A549 (cell line): ENCODE results near the gene P2RX3. TPM values are rescaled to one million over a fixed set of nuclear protein-coding genes. Genes with fewer than 3 reads are reported as not detected.

Experiments
- ATAC-seq, 2 experiments: fragments of 200-7000 bp in 1 of 2; fragments of >200 bp in 1 of 2; cut with Nextera tagmentation in 1 of 2; cut with Tn5 transposase in 1 of 2; 3 replicates each; pipeline versions ENCODE4 v1.8.0 to v1.9.1; 2018 to 2020; ENCODE audit warnings: mild to moderate bottlenecking in 1 of 2, moderate library complexity in 1 of 2
- CTCF ChIA-PET: fragments of 300-600 bp; sonication (Branson Sonifier 250); formaldehyde crosslinking; extraction: SDS; loops from one replicate; lab custom pipeline; 2021; ENCODE audit warnings: antibody characterized with exemption, inconsistent platforms; lab: Yijun Ruan, JAX
- POLR2A ChIA-PET: fragments of 350-600 bp; formaldehyde crosslinking; extraction: SDS; loops from one replicate; lab custom pipeline; 2021; ENCODE audit warnings: antibody characterized with exemption, inconsistent platforms; lab: Yijun Ruan, JAX
- DNase-seq, 2 experiments: peaks; one replicate each; pipeline versions ENCODE4 v3.0.0 to v3.0.0-alpha.2; 2011 to 2016; ENCODE audit warnings: low read depth in 1 of 2, low spot score in 1 of 2
- FAIRE-seq: peaks from 2 replicates; lab custom pipeline; 2011; peaks lifted over from hg19 to GRCh38; lab: Jason Lieb, UNC
- H3K27ac ChIP-seq, 2 experiments: fragments of >200 bp; sonication (Bioruptor Twin); formaldehyde crosslinking; 3 replicates each; pipeline ENCODE4 v1.5.1; 2016 to 2017
- H3K4me1 ChIP-seq: fragments of >200 bp; sonication (Bioruptor Twin); formaldehyde crosslinking; 3 replicates; pipeline ENCODE4 v1.6.1; 2016
- H3K4me2 ChIP-seq: fragments of >200 bp; sonication (Bioruptor Twin); formaldehyde crosslinking; 3 replicates; pipeline ENCODE4 v1.6.1; 2016
- H3K4me3 ChIP-seq: fragments of >200 bp; sonication (Bioruptor Twin); formaldehyde crosslinking; 3 replicates; pipeline ENCODE4 v1.5.1; 2016
- H3K9me3 ChIP-seq: fragments of >200 bp; sonication (Bioruptor Twin); formaldehyde crosslinking; 3 replicates; pipeline ENCODE4 v1.6.1; 2016
- BHLHE40 ChIP-seq: IDR thresholded peaks from 2 replicates; pipeline ENCODE4 v1.6.1; 2012; ENCODE audit warnings: low read depth, low read length, inconsistent platforms
- CBX2 ChIP-seq: fragments of 200-600 bp; sonication (generic); IDR thresholded peaks from 2 replicates; pipeline ENCODE4 v1.6.1; 2016; ENCODE audit warnings: low read depth, mild to moderate bottlenecking, borderline replicate concordance
- CBX8 ChIP-seq: fragments of 200-600 bp; sonication (generic); IDR thresholded peaks from 2 replicates; pipeline ENCODE4 v1.6.1; 2016
- EHF ChIP-seq: fragments of 250-450 bp; sonication (Bioruptor Pico); IDR thresholded peaks from 2 replicates; pipeline ENCODE4 v1.5.0; 2020; ENCODE audit warnings: mild to moderate bottlenecking
- ESRRA ChIP-seq: fragments of 150-350 bp; IDR thresholded peaks from 2 replicates; pipeline ENCODE4 v1.6.1; 2014; ENCODE audit warnings: mild to moderate bottlenecking, low read length, borderline replicate concordance
- FOSB ChIP-seq: fragments of 250-450 bp; sonication (Bioruptor Pico); IDR thresholded peaks from 2 replicates; pipeline ENCODE4 v1.5.0; 2020; ENCODE audit warnings: mild to moderate bottlenecking, moderate library complexity
- FOSL2 ChIP-seq, 2 experiments: fragments of 450-650 bp in 1 of 2; fragments of >200 bp in 1 of 2; sonication (Bioruptor Twin) in 1 of 2; formaldehyde crosslinking; IDR thresholded peaks; 2 replicates each; pipeline versions ENCODE4 v1.5.0 to v1.6.1; 2016 to 2020; ENCODE audit warnings: mild to moderate bottlenecking in 1 of 2, moderate library complexity in 1 of 2
- HOXB13 ChIP-seq: fragments of 250-450 bp; sonication (Bioruptor Pico); IDR thresholded peaks from 2 replicates; pipeline ENCODE4 v1.5.0; 2020; ENCODE audit warnings: low read depth, mild to moderate bottlenecking, moderate library complexity
- HOXB5 ChIP-seq: fragments of 250-450 bp; sonication (Bioruptor Pico); IDR thresholded peaks from 2 replicates; pipeline ENCODE4 v1.5.0; 2020; ENCODE audit warnings: mild to moderate bottlenecking, moderate library complexity
- NPAS2 ChIP-seq: fragments of 250-450 bp; sonication (Bioruptor Pico); IDR thresholded peaks from 2 replicates; pipeline ENCODE4 v1.8.0; 2022; ENCODE audit warnings: mild to moderate bottlenecking, moderate library complexity, borderline replicate concordance
- NR3C1 ChIP-seq: fragments of >200 bp; sonication (Bioruptor Twin); formaldehyde crosslinking; IDR thresholded peaks from 3 replicates; pipeline ENCODE4 v1.6.1; 2017
- PHF8 ChIP-seq: fragments of 200-600 bp; sonication (generic); IDR thresholded peaks from 2 replicates; pipeline ENCODE4 v1.6.1; 2016; ENCODE audit warnings: low read depth, mild to moderate bottlenecking, antibody characterized with exemption, moderate library complexity, borderline replicate concordance
- SREBF2 ChIP-seq: fragments of 450-650 bp; IDR thresholded peaks from 2 replicates; pipeline ENCODE4 v1.6.1; 2014; ENCODE audit warnings: mild to moderate bottlenecking, moderate library complexity
- ZC3H11A ChIP-seq: fragments of 450-650 bp; IDR thresholded peaks from 2 replicates; pipeline ENCODE4 v1.6.1; 2014; ENCODE audit warnings: antibody characterized with exemption, mild to moderate bottlenecking
- WGBS: methylation state at CpG from one replicate; pipeline ENCODE4 v1.1.6; 2017; ENCODE audit errors: missing lambda C conversion rate; 5-methylcytosine and 5-hydroxymethylcytosine counted together
- polyA plus RNA-seq, 4 experiments: library from polyadenylated mRNA; depleted of rRNA in 3 of 4; stranded (reverse); fragments of >200 nt; fragmentation: RNase III in 1 of 4; extraction: RNeasy Plus Mini Kit Qiagen cat#74134 plus additional on column Dnase treatment in 1 of 4; gene quantifications; 2 replicates in 3 of 4; 3 replicates in 1 of 4; pipeline ENCODE4 v1.2.3, GENCODE V29; 2011 to 2017
- TF ChIP-seq, protein P1 (sequence below): fragments of 250-450 bp; sonication (Bioruptor Pico); IDR thresholded peaks from 2 replicates; pipeline ENCODE4 v1.5.0; 2021; ENCODE audit warnings: mild to moderate bottlenecking, moderate library complexity, borderline replicate concordance
- TF ChIP-seq, protein P2 (sequence below): IDR thresholded peaks from 2 replicates; pipeline ENCODE4 v1.6.1; 2012
- TF ChIP-seq, protein P3 (sequence below): IDR thresholded peaks from 2 replicates; pipeline ENCODE4 v1.6.1; 2012; ENCODE audit warnings: low read depth, borderline replicate concordance
- TF ChIP-seq, protein P4 (sequence below): fragments of 200-600 bp; sonication (generic); IDR thresholded peaks from 2 replicates; pipeline ENCODE4 v1.6.1; 2016; ENCODE audit warnings: antibody characterized with exemption, mild to moderate bottlenecking, moderate library complexity
- TF ChIP-seq, protein P5 (sequence below): fragments of 250-450 bp; sonication (Bioruptor Pico); IDR thresholded peaks from 2 replicates; pipeline ENCODE4 v1.5.0; 2020; ENCODE audit warnings: low read depth, mild to moderate bottlenecking, moderate library complexity

The P2RX3 gene
- polyA plus RNA-seq, 2 of the 4 experiments (the other 2 are of a cell fraction): 0.05 to 0.37 TPM

DNA sequence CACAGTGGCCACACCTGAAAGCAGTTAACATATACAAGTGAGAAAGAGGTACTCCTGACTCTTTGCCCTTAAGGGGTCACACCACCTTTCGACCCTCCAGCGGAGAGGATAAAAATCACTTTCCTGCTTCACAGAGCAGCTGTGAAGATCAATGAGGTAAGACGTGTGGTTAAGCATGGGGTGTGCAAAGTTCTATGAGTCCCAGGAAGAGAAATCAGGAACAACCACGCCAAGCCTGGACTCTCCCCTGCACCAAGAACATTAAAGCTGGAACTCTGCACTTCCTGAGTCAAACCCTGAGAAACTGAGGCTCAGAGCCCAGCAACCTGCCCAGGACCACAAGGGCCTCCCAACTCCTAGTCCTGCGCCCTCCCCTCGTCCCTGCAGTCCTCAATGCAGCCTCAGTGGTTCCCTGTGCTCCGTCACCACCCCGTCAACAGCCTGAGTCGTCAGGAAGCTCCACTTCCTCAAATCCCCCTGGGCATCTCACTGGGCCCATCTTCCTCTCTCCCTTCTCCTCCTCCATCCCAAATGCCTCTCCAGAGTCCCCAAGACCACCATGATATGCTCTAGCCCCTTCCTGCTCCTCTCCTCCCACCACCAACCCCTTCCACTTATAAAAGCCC, 31.1 kb upstream of the P2RX3 start:
- no peak overlapping the region for H3K27ac ChIP-seq
- POLR2A ChIA-PET: interaction anchor here (0.6 kb wide), 1 partner anchor 8 kb away, joined by 3 read pairs; no protein-coding TSS in a partner anchor
- H3K9me3 ChIP-seq: no peaks in the 10 kb centered on the region
- WGBS: 87% methylated on average over 9 of the region's 9 CpGs
- DNase-seq (no peak), ATAC-seq (no peak), FAIRE-seq (no peak)
- H3K4me2 ChIP-seq: no peak overlapping the region
- H3K4me3 ChIP-seq: no peak overlapping the region
- CTCF ChIA-PET: interaction anchor here (1.0 to 2.1 kb wide), 3 partner anchors 12 to 58 kb away, joined by 3 to 7 read pairs (median 4); no protein-coding TSS in a partner anchor
- TF ChIP-seq FOSB (CRISPR knock-in tag): no peak
- TF ChIP-seq, protein P1, sequence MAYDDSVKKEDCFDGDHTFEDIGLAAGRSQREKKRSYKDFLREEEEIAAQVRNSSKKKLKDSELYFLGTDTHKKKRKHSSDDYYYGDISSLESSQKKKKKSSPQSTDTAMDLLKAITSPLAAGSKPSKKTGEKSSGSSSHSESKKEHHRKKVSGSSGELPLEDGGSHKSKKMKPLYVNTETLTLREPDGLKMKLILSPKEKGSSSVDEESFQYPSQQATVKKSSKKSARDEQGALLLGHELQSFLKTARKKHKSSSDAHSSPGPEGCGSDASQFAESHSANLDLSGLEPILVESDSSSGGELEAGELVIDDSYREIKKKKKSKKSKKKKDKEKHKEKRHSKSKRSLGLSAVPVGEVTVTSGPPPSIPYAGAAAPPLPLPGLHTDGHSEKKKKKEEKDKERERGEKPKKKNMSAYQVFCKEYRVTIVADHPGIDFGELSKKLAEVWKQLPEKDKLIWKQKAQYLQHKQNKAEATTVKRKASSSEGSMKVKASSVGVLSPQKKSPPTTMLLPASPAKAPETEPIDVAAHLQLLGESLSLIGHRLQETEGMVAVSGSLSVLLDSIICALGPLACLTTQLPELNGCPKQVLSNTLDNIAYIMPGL: no peak
- TF ChIP-seq, protein P2, sequence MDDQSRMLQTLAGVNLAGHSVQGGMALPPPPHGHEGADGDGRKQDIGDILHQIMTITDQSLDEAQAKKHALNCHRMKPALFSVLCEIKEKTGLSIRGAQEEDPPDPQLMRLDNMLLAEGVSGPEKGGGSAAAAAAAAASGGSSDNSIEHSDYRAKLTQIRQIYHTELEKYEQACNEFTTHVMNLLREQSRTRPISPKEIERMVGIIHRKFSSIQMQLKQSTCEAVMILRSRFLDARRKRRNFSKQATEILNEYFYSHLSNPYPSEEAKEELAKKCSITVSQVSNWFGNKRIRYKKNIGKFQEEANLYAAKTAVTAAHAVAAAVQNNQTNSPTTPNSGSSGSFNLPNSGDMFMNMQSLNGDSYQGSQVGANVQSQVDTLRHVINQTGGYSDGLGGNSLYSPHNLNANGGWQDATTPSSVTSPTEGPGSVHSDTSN: no peak
- TF ChIP-seq, protein P3, sequence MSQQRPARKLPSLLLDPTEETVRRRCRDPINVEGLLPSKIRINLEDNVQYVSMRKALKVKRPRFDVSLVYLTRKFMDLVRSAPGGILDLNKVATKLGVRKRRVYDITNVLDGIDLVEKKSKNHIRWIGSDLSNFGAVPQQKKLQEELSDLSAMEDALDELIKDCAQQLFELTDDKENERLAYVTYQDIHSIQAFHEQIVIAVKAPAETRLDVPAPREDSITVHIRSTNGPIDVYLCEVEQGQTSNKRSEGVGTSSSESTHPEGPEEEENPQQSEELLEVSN: no peak
- no peak for TF ChIP-seq CBX8
- no peak for TF ChIP-seq EHF (CRISPR knock-in tag)
- no peak for TF ChIP-seq SREBF2
- no peak for TF ChIP-seq ZC3H11A
- H3K4me1 ChIP-seq: peaks cover 53% of the 10 kb centered on the region

DNA sequence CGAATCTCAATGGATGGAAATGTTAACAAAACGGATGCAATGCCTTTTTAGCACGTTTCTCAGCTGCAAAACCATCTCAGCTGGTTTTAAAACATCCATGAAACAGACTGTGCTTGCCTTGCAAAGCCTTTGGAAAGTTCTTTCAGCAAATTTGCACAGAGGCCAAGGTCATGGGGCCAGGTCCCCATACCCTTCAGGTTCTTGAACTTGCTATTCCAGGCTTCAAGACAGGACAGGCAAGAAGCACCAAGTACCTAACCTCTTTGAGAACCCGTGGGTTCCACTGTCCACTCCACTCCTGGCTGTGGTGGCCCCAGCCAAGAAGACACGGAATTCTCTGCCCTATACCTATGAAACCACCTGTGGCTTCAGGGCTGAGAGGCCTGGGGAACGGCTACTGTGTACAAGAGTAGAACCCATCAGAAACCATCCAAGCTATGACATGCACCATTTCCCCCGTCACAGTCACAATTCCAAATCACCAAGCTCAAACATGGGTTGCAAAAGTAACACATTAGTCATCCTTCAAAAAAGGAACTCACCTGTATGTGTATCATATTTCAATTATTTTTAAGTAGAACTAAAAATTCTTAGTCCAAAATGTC, 30.4 kb upstream of the P2RX3 start:
- Histone ChIP-seq H3K4me2 (peak overlapping the region; percentile 10; the same call in 1 of the 3 replicates), H3K27ac (no peak overlapping the region), H3K4me1 (peaks cover 59% of the 10 kb centered on the region), H3K4me3 (no peak overlapping the region), H3K9me3 (no peaks in the 10 kb centered on the region)
- POLR2A ChIA-PET: interaction anchor here (0.6 kb wide), 1 partner anchor 9 kb away, joined by 3 read pairs; no protein-coding TSS in a partner anchor
- CTCF ChIA-PET: interaction anchor here (1.0 to 2.1 kb wide), 4 partner anchors 9 to 59 kb away, joined by 3 to 7 read pairs (median 4); no protein-coding TSS in a partner anchor
- DNase-seq: no peak
- no peak for FAIRE-seq
- 84% methylated on average over 7 of the region's 7 CpGs for WGBS
- ATAC-seq: no peak
- TF ChIP-seq FOSL2 (IDR thresholded peaks at IDR 0.05): no peak
- TF ChIP-seq FOSL2 (CRISPR knock-in tag; IDR thresholded peaks at IDR 0.05): no peak
- no peak for TF ChIP-seq HOXB5 (CRISPR knock-in tag)
- TF ChIP-seq, protein P4, sequence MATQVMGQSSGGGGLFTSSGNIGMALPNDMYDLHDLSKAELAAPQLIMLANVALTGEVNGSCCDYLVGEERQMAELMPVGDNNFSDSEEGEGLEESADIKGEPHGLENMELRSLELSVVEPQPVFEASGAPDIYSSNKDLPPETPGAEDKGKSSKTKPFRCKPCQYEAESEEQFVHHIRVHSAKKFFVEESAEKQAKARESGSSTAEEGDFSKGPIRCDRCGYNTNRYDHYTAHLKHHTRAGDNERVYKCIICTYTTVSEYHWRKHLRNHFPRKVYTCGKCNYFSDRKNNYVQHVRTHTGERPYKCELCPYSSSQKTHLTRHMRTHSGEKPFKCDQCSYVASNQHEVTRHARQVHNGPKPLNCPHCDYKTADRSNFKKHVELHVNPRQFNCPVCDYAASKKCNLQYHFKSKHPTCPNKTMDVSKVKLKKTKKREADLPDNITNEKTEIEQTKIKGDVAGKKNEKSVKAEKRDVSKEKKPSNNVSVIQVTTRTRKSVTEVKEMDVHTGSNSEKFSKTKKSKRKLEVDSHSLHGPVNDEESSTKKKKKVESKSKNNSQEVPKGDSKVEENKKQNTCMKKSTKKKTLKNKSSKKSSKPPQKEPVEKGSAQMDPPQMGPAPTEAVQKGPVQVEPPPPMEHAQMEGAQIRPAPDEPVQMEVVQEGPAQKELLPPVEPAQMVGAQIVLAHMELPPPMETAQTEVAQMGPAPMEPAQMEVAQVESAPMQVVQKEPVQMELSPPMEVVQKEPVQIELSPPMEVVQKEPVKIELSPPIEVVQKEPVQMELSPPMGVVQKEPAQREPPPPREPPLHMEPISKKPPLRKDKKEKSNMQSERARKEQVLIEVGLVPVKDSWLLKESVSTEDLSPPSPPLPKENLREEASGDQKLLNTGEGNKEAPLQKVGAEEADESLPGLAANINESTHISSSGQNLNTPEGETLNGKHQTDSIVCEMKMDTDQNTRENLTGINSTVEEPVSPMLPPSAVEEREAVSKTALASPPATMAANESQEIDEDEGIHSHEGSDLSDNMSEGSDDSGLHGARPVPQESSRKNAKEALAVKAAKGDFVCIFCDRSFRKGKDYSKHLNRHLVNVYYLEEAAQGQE: no peak
- TF ChIP-seq NPAS2: no peak
- TF ChIP-seq, protein P5, sequence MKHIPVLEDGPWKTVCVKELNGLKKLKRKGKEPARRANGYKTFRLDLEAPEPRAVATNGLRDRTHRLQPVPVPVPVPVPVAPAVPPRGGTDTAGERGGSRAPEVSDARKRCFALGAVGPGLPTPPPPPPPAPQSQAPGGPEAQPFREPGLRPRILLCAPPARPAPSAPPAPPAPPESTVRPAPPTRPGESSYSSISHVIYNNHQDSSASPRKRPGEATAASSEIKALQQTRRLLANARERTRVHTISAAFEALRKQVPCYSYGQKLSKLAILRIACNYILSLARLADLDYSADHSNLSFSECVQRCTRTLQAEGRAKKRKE (CRISPR knock-in tag): no peak
- TF ChIP-seq HOXB13 (CRISPR knock-in tag): no peak
- TF ChIP-seq PHF8: no peak
- TF ChIP-seq ESRRA: no peak
- no peak for TF ChIP-seq CBX2
- no peak for TF ChIP-seq NR3C1
- TF ChIP-seq BHLHE40: no peak
